DOHH2 (cell line): ENCODE data around the gene TMEM171.

ENCODE experiments used
- H3F3A ChIP-seq: fragments of 200-600 bp; sonication (generic), shearing (Covaris generic); 2 replicates; pipeline ENCODE4 v1.6.0; 2016; ENCODE audit warnings: antibody characterized with exemption, mild to moderate bottlenecking; ENCODE audit not compliant: control insufficient read depth, insufficient read depth
- H3K27ac ChIP-seq: fragments of 200-600 bp; sonication (generic); 2 replicates; pipeline ENCODE4 v1.5.1; 2014; ENCODE audit warnings: low read depth, mild to moderate bottlenecking, low read length, moderate library complexity
- H3K27me3 ChIP-seq: fragments of 200-600 bp; sonication (generic); 2 replicates; pipeline ENCODE4 v1.6.1; 2014; ENCODE audit warnings: mild to moderate bottlenecking, low read length, mixed read lengths; ENCODE audit not compliant: control insufficient read depth
- H3K36me3 ChIP-seq: fragments of 200-600 bp; sonication (generic); 2 replicates; pipeline ENCODE4 v1.6.1; 2014; ENCODE audit warnings: mild to moderate bottlenecking, low read length, moderate library complexity, mixed read lengths; ENCODE audit not compliant: control insufficient read depth
- H3K4me1 ChIP-seq: fragments of 200-600 bp; sonication (generic); 2 replicates; pipeline ENCODE4 v1.6.1; 2014; ENCODE audit warnings: mild to moderate bottlenecking, low read length, mixed read lengths; ENCODE audit not compliant: control insufficient read depth
- H3K4me2 ChIP-seq: fragments of 200-600 bp; sonication (generic); 2 replicates; pipeline ENCODE4 v1.6.0; 2014; ENCODE audit warnings: mild to moderate bottlenecking, low read length, moderate library complexity
- H3K4me3 ChIP-seq: fragments of 200-600 bp; sonication (generic); 2 replicates; pipeline ENCODE4 v1.5.1; 2014; ENCODE audit warnings: mild to moderate bottlenecking, low read length, mixed read lengths
- H3K79me2 ChIP-seq: fragments of 200-600 bp; sonication (generic); 2 replicates; pipeline ENCODE4 v1.6.1; 2014; ENCODE audit warnings: mild to moderate bottlenecking, low read length, mixed read lengths; ENCODE audit not compliant: control insufficient read depth
- H3K9me2 ChIP-seq: fragments of 200-600 bp; sonication (generic); replicated peaks from 2 replicates; pipeline ENCODE4 v1.6.1; 2014; ENCODE audit warnings: mild to moderate bottlenecking, low read length, mixed read lengths; ENCODE audit not compliant: control insufficient read depth
- H3K9me3 ChIP-seq: fragments of 200-600 bp; sonication (generic); 2 replicates; pipeline ENCODE4 v1.6.1; 2014; ENCODE audit warnings: antibody characterized with exemption, low read length, mixed read lengths; ENCODE audit not compliant: control insufficient read depth, insufficient read depth
- H4K20me1 ChIP-seq: fragments of 200-600 bp; sonication (generic); 2 replicates; pipeline ENCODE4 v1.6.0; 2014; ENCODE audit warnings: low read depth, mild to moderate bottlenecking, antibody characterized with exemption, low read length, moderate library complexity; ENCODE audit not compliant: control insufficient read depth, insufficient read depth
- EZH2phosphoT487 ChIP-seq: fragments of 200-600 bp; sonication (generic); IDR thresholded peaks from 2 replicates; pipeline ENCODE4 v1.6.1; 2017; ENCODE audit warnings: borderline replicate concordance, mild to moderate bottlenecking, antibody characterized with exemption, low read length, moderate library complexity, mixed read lengths
- TF ChIP-seq, protein P1 (sequence below): fragments of 200-600 bp; sonication (generic); IDR thresholded peaks from one replicate; pipeline ENCODE4 v1.5.1; 2014; ENCODE audit warnings: antibody characterized with exemption, mild to moderate bottlenecking, low read depth, low read length; ENCODE audit not compliant: poor library complexity, severe bottlenecking

Gene TMEM171, protein sequence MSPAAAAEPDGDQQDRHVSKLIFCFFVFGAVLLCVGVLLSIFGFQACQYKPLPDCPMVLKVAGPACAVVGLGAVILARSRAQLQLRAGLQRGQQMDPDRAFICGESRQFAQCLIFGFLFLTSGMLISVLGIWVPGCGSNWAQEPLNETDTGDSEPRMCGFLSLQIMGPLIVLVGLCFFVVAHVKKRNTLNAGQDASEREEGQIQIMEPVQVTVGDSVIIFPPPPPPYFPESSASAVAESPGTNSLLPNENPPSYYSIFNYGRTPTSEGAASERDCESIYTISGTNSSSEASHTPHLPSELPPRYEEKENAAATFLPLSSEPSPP

DNA sequence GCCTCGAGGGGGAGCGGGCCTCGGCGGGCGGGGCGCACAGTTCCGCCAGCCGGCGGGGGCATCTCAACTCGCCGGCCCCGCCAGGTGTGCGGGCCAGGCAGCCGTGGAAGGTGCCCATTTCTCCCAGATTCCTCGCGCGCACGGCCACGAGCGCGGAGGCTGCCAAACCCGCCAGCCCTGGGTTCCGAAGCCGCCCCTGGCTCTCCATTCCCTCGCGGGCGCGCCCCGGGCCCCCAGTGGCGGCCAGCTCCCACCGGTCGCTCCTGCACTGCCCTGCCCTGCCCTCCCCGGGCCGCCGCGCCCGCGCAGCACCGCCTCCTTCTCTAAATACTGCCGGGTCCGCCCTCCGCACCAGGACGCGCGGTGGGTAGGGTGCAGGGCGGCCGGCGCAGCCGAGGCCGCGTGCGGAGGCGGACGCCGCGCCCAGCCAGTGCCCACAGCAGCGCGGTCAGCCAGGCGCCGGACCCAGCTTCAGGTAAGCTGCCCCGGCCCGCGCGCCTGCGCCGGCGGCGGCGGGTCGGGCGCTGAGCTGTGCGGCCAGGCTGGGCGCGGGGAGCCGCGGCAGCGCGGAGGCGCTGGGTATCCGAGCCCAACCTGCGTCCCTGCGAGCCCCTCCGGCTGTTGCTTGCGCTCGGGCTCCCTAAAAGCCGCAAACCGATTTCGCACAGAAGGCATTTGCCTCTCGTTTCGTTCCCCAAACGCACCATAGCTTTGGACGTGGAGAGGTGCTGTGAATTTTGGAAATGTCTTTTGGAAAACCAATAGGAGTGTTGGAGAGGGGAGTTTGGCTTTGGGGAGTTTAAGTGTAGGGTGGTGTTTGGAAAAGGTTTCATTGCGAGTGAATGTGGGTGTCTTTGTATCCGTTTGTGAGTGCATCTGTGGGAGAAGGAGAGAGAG is at the start of gene TMEM171:
TSS of gene TMEM171 (plus strand) at position 354 of the 897 bp plus-strand sequence. CDS start 2,799 bp downstream, outside the sequence.
- Histone ChIP-seq H3K4me3 (peak within 1 kb of the TSS; percentile 53), H3K79me2 (no peaks in the 10 kb centered on the region), H3K4me2 (peak within 1 kb of the TSS; percentile 40), H3K36me3 (no peaks in the 10 kb centered on the region), H3K27me3 (0 out of 2 replicates have a peak, but pooled peaks cover 4% of the 10 kb centered on the region), H4K20me1 (no peaks in the 10 kb centered on the region), H3K9me3 (no peaks in the 10 kb centered on the region), H3K27ac (no peak within 1 kb of the TSS), H3K9me2 (no peaks in the 10 kb centered on the region), H3F3A (no peaks in the 10 kb centered on the region), H3K4me1 (peaks cover 20% of the 10 kb centered on the region)
- TF ChIP-seq EZH2phosphoT487, result no peak
- TF ChIP-seq, protein P1, sequence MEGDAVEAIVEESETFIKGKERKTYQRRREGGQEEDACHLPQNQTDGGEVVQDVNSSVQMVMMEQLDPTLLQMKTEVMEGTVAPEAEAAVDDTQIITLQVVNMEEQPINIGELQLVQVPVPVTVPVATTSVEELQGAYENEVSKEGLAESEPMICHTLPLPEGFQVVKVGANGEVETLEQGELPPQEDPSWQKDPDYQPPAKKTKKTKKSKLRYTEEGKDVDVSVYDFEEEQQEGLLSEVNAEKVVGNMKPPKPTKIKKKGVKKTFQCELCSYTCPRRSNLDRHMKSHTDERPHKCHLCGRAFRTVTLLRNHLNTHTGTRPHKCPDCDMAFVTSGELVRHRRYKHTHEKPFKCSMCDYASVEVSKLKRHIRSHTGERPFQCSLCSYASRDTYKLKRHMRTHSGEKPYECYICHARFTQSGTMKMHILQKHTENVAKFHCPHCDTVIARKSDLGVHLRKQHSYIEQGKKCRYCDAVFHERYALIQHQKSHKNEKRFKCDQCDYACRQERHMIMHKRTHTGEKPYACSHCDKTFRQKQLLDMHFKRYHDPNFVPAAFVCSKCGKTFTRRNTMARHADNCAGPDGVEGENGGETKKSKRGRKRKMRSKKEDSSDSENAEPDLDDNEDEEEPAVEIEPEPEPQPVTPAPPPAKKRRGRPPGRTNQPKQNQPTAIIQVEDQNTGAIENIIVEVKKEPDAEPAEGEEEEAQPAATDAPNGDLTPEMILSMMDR, result no peak

DNA sequence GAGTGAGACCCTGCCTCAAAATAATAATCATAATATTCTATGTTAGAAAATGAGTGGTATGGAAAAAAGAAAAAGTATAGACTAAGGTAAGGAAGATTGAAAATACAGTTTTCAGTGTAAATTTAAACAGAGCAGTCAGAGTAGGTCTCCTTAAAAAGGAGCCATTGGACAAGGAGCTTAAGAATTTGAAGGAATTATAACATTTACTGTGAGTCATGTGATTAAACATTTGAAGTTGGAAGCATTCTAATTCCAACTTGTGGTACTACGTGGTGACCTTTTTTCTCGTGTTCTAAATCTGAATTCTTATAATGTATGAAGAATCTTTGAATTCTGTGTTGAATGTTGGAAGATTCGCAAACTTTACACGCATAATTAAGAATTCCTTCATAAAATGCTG is 39.3 kb upstream of the TMEM171 start:
- Histone ChIP-seq H4K20me1 (no peaks in the 10 kb centered on the region), H3K9me2 (no peaks in the 10 kb centered on the region), H3F3A (no peaks in the 10 kb centered on the region), H3K36me3 (no peaks in the 10 kb centered on the region), H3K4me2 (no peak overlapping the region), H3K4me1 (no peaks in the 10 kb centered on the region), H3K9me3 (no peaks in the 10 kb centered on the region), H3K27ac (no peak overlapping the region), H3K79me2 (no peaks in the 10 kb centered on the region), H3K4me3 (no peak overlapping the region), H3K27me3 (no peaks in the 10 kb centered on the region)
- TF ChIP-seq EZH2phosphoT487, result no peak
- TF ChIP-seq, protein P1, result no peak

DNA sequence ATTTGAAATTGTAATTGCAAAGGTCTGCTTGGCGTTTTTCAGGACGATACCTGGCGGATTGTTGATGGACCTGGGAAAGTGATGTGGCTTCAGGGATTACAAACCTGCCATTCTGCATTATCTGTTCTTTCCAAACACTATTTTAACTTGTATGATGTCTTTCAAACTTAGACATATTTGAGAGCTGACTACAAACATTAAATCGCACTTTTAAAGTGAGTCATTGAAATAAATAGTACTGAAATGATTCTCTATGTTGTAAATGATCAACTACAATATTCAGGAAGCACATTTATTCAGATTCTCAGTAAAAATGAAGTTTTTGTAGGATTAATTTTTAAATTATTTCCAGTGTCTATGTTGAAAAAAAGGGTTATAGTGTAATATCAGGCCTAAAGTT is 32.3 kb upstream of the TMEM171 start:
- Histone ChIP-seq H3K36me3 (no peaks in the 10 kb centered on the region), H3K9me2 (no peaks in the 10 kb centered on the region), H3K4me1 (no peaks in the 10 kb centered on the region), H3K4me3 (no peak overlapping the region), H3F3A (no peaks in the 10 kb centered on the region), H3K79me2 (no peaks in the 10 kb centered on the region), H3K9me3 (no peaks in the 10 kb centered on the region), H3K27ac (no peak overlapping the region), H3K27me3 (no peaks in the 10 kb centered on the region), H4K20me1 (no peaks in the 10 kb centered on the region), H3K4me2 (no peak overlapping the region)
- TF ChIP-seq, protein P1, result no peak
- TF ChIP-seq EZH2phosphoT487, result no peak
